Breast epithelium (tissue), 4 donors: ENCODE measurements around the gene WNK2. TPM values are rescaled to one million over a fixed set of nuclear protein-coding genes. Genes with fewer than 3 reads are reported as not detected.

Experiments
- DNase-seq, 2 donors: peaks; one replicate each; pipeline ENCODE4 v3.0.0-alpha.2; 2019; ENCODE audit warnings: low spot score in 2 of 2
- H3K27ac ChIP-seq, 2 donors: fragments of 200-600 bp; sonication (generic) in 1 of 2; one replicate each; pipeline ENCODE4 v1.5.1; 2016 to 2019; ENCODE audit warnings: mild to moderate bottlenecking in 1 of 2
- H3K27me3 ChIP-seq, 2 donors: fragments of 200-600 bp; sonication (generic) in 1 of 2; one replicate each; pipeline versions ENCODE4 v1.5.1 to v1.6.0; 2017 to 2019; ENCODE audit warnings: control low read depth in 1 of 2, mild to moderate bottlenecking in 1 of 2
- H3K36me3 ChIP-seq: fragments of 200-600 bp; one replicate; pipeline ENCODE4 v1.5.1; 2019
- H3K4me1 ChIP-seq, 2 donors: fragments of 200-600 bp; sonication (generic); one replicate each; pipeline ENCODE4 v1.5.1; 2016 to 2019; ENCODE audit warnings: control low read depth in 1 of 2
- H3K4me3 ChIP-seq, 3 donors: fragments of 200-600 bp; sonication (generic); 1 replicate in 2 of 3; 2 replicates in 1 of 3; pipeline ENCODE4 v1.5.1; 2016 to 2019; ENCODE audit warnings: mild to moderate bottlenecking in 3 of 3, moderate library complexity in 2 of 3
- H3K9me3 ChIP-seq, 2 donors: fragments of 200-600 bp; sonication (generic) in 1 of 2; one replicate each; pipeline ENCODE4 v1.5.1; 2016 to 2019; ENCODE audit warnings: control low read depth in 1 of 2
- CTCF ChIP-seq, 3 donors: fragments of 450-650 bp; IDR thresholded peaks; one replicate each; pipeline ENCODE4 v1.5.1; 2016 to 2017; ENCODE audit warnings: antibody characterized with exemption in 3 of 3, mild to moderate bottlenecking in 3 of 3, moderate library complexity in 3 of 3
- POLR2A ChIP-seq: fragments of 450-650 bp; IDR thresholded peaks from one replicate; pipeline ENCODE4 v1.6.1; 2016; ENCODE audit warnings: antibody characterized with exemption, mild to moderate bottlenecking, moderate library complexity
- POLR2AphosphoS5 ChIP-seq, 3 donors: sonication (generic); formaldehyde crosslinking; IDR thresholded peaks; one replicate each; pipeline ENCODE4 v1.6.1; 2017; ENCODE audit warnings: antibody characterized with exemption in 3 of 3
- intact Hi-C: fragments of 100-400 bp; cut with DNase I; formaldehyde crosslinking; loops from one replicate; pipeline ENCODE4 v1.15.1; 2023; ENCODE audit warnings: low total_unique reads
- total RNA-seq, 3 donors: library from RNA; depleted of rRNA; stranded (reverse); fragments of >200 nt; gene quantifications; one replicate each; pipeline ENCODE4 v1.1.0, GENCODE V29; 2016

Gene WNK2
- total RNA-seq, 3 donors from 2014 or later, result 9.1 to 28.5 TPM; not detected in 1

GRCh38 chr9:93265301-93265971 is 81.5 kb downstream of the WNK2 start:
- no peaks in the 10 kb centered on the region for H3K4me1 ChIP-seq
- no peaks in the 10 kb centered on the region for H3K27me3 ChIP-seq
- H3K36me3 ChIP-seq, result no peaks in the 10 kb centered on the region
- no peak overlapping the region for H3K27ac ChIP-seq
- no peaks in the 10 kb centered on the region for H3K9me3 ChIP-seq
- intact Hi-C loops, result no loop called here
- no peak overlapping the region for H3K4me3 ChIP-seq
- no peak for TF ChIP-seq POLR2A
- no peak for TF ChIP-seq POLR2AphosphoS5 (IDR thresholded peaks at IDR 0.05)
- no peak for TF ChIP-seq CTCF (IDR thresholded peaks at IDR 0.05)
- DNase-seq, result peak in 1 of 2 donors; percentile 13

- Histone ChIP-seq H3K36me3 (no peaks in the 10 kb centered on the region), H3K27me3 (no peaks in the 10 kb centered on the region), H3K9me3 (no peaks in the 10 kb centered on the region), H3K4me3 (no peak overlapping the region), H3K27ac (no peak overlapping the region), H3K4me1 (no peaks in the 10 kb centered on the region)
- DNase-seq, result peak in 1 of 2 donors; percentile 6
- intact Hi-C loops, result no loop called here
- TF ChIP-seq POLR2A (no peak), POLR2AphosphoS5 (IDR thresholded peaks at IDR 0.05) (no peak), CTCF (IDR thresholded peaks at IDR 0.05) (no peak)
Observed at GRCh38 chr9:93265972-93266371, 82.0 kb downstream of the WNK2 start.

- intact Hi-C loops, result no loop called here
- H3K27ac ChIP-seq, result no peak overlapping the region
- no peaks in the 10 kb centered on the region for H3K27me3 ChIP-seq
- no peak overlapping the region for H3K4me3 ChIP-seq
- no peak for TF ChIP-seq CTCF (IDR thresholded peaks at IDR 0.05)
- TF ChIP-seq POLR2AphosphoS5 (IDR thresholded peaks at IDR 0.05), result no peak
- no peak for TF ChIP-seq POLR2A
- H3K4me1 ChIP-seq, result no peaks in the 10 kb centered on the region
- DNase-seq, result peak in 1 of 2 donors; percentile 9
- H3K36me3 ChIP-seq, result no peaks in the 10 kb centered on the region
- no peaks in the 10 kb centered on the region for H3K9me3 ChIP-seq
Observed at GRCh38 chr9:93266521-93267001, 82.6 kb downstream of the WNK2 start.

GRCh38 chr9:93267091-93267541 is 83.2 kb downstream of the WNK2 start:
- Histone ChIP-seq H3K4me1 (no peaks in the 10 kb centered on the region), H3K36me3 (no peaks in the 10 kb centered on the region), H3K9me3 (no peaks in the 10 kb centered on the region), H3K27me3 (no peaks in the 10 kb centered on the region), H3K4me3 (no peak overlapping the region), H3K27ac (no peak overlapping the region)
- peak in 1 of 2 donors; percentile 6 for DNase-seq
- intact Hi-C loops, result no loop called here
- TF ChIP-seq POLR2AphosphoS5 (IDR thresholded peaks at IDR 0.05), result no peak
- no peak for TF ChIP-seq CTCF (IDR thresholded peaks at IDR 0.05)
- no peak for TF ChIP-seq POLR2A

GRCh38 chr9:93267681-93268505 is 84.0 kb downstream of the WNK2 start:
- DNase-seq, result peak; percentile 7 to 47
- H3K36me3 ChIP-seq, result no peaks in the 10 kb centered on the region
- H3K27me3 ChIP-seq, result no peaks in the 10 kb centered on the region
- no peak for TF ChIP-seq CTCF (IDR thresholded peaks at IDR 0.05)
- no peak for TF ChIP-seq POLR2A
- no peak for TF ChIP-seq POLR2AphosphoS5 (IDR thresholded peaks at IDR 0.05)
- no peak overlapping the region for H3K4me3 ChIP-seq
- H3K9me3 ChIP-seq, result no peaks in the 10 kb centered on the region
- no peaks in the 10 kb centered on the region for H3K4me1 ChIP-seq
- intact Hi-C loops, result no loop called here
- no peak overlapping the region for H3K27ac ChIP-seq
